H1 (cell line): ENCODE data around the gene LSM7.
A peak's percentile ranks its signal among the peaks of the same experiment; 100 is the strongest.

ENCODE experiments used
- BRCA1 ChIP-seq: IDR thresholded peaks from 2 replicates; pipeline ENCODE4 v1.6.1; 2012; ENCODE audit warnings: low read depth, low read length, improper control_type of control experiment
- CTCF ChIP-seq, 3 experiments: IDR thresholded peaks; 1 replicate in 2 of 3; 2 replicates in 1 of 3; pipeline versions ENCODE4 v1.5.1 to v1.6.1; 2011; ENCODE audit warnings: low read length in 3 of 3, mild to moderate bottlenecking in 3 of 3, inconsistent platforms in 2 of 3, low read depth in 1 of 3, moderate library complexity in 1 of 3; ENCODE audit not compliant: insufficient read depth in 1 of 3; ENCODE audit errors: control extremely low read depth in 1 of 3
- EZH2 ChIP-seq: fragments of 200-600 bp; sonication (generic); IDR thresholded peaks from 2 replicates; pipeline ENCODE4 v1.7.1; 2012; ENCODE audit warnings: low read depth, mild to moderate bottlenecking, moderate library complexity, low read length, inconsistent platforms; ENCODE audit not compliant: severe bottlenecking
- GABPA ChIP-seq: IDR thresholded peaks from 2 replicates; pipeline ENCODE4 v1.6.1; 2011; ENCODE audit warnings: mild to moderate bottlenecking, low read length, moderate library complexity, borderline replicate concordance; ENCODE audit not compliant: insufficient read depth
- KDM1A ChIP-seq: fragments of 200-600, 300-600 bp; sonication (generic); IDR thresholded peaks from 2 replicates; pipeline ENCODE4 v1.7.1; 2016; ENCODE audit warnings: mild to moderate bottlenecking, low read length, borderline replicate concordance
- POLR2A ChIP-seq, 2 experiments: IDR thresholded peaks; 1 replicate in 1 of 2; 2 replicates in 1 of 2; pipeline ENCODE4 v1.6.1; 2011; ENCODE audit warnings: low read depth in 2 of 2, low read length in 2 of 2, mild to moderate bottlenecking in 2 of 2; ENCODE audit errors: control extremely low read depth in 1 of 2
- POLR2AphosphoS5 ChIP-seq: IDR thresholded peaks from 2 replicates; pipeline ENCODE4 v1.6.1; 2011; ENCODE audit warnings: low read depth, low read length
- RNF2 ChIP-seq: fragments of 200-900, 300-1000 bp; sonication (generic); IDR thresholded peaks from 2 replicates; pipeline ENCODE4 v1.7.1; 2016; ENCODE audit warnings: borderline replicate concordance, low read depth, mild to moderate bottlenecking, antibody characterized with exemption, low read length; ENCODE audit not compliant: poor library complexity, severe bottlenecking; ENCODE audit errors: missing control alignments
- YY1 ChIP-seq: IDR thresholded peaks from 2 replicates; pipeline ENCODE4 v1.6.1; 2011; ENCODE audit warnings: low read depth, mild to moderate bottlenecking, low read length

GRCh38 chr19:2303211-2303798 lies 25.1 kb downstream of the LSM7 start:
- no peak for TF ChIP-seq POLR2AphosphoS5
- TF ChIP-seq YY1, result no peak
- no peak for TF ChIP-seq BRCA1
- TF ChIP-seq CTCF (IDR thresholded peaks at IDR 0.05; ENCODE audit: control extremely low read depth in 1 of 3, insufficient read depth in 1 of 3, low read depth in 1 of 3, low read length in 3 of 3), result no peak
- no peak for TF ChIP-seq GABPA
- no peak for TF ChIP-seq RNF2
- no peak for TF ChIP-seq POLR2A (IDR thresholded peaks at IDR 0.05; ENCODE audit: control extremely low read depth in 1 of 2, low read depth in 2 of 2, low read length in 2 of 2)
- no peak for TF ChIP-seq EZH2
- TF ChIP-seq KDM1A, result peak; percentile 97
